Uterus (tissue), 4 donors: ENCODE results near the gene HDAC4. TPM values are rescaled to one million over a fixed set of nuclear protein-coding genes. Genes with fewer than 3 reads are reported as not detected.

Experiments
- DNase-seq, 2 donors: peaks; one replicate each; pipeline ENCODE4 v3.0.0-alpha.2; 2019 to 2020
- H3K27ac ChIP-seq, 2 donors: fragments of 200-600 bp; sonication (generic); 1 replicate in 1 of 2; 2 replicates in 1 of 2; pipeline ENCODE4 v1.5.1; 2016 to 2018
- H3K27me3 ChIP-seq, 2 donors: fragments of 200-600 bp; sonication (generic); one replicate each; pipeline ENCODE4 v1.5.1; 2018 to 2019; ENCODE audit warnings: control low read depth in 1 of 2
- H3K36me3 ChIP-seq, 2 donors: fragments of 200-600 bp; sonication (generic); one replicate each; pipeline ENCODE4 v1.5.1; 2019; ENCODE audit warnings: control low read depth in 1 of 2
- H3K4me1 ChIP-seq, 2 donors: fragments of 200-600 bp; sonication (generic); one replicate each; pipeline ENCODE4 v1.5.1; 2018 to 2019; ENCODE audit warnings: control low read depth in 1 of 2
- H3K4me3 ChIP-seq, 2 donors: fragments of 200-600 bp; sonication (generic); 1 replicate in 1 of 2; 2 replicates in 1 of 2; pipeline ENCODE4 v1.5.1; 2018 to 2019; ENCODE audit warnings: mild to moderate bottlenecking in 1 of 2
- H3K9me3 ChIP-seq, 2 donors: fragments of 200-600 bp; sonication (generic); one replicate each; pipeline ENCODE4 v1.5.1; 2019; ENCODE audit warnings: control low read depth in 1 of 2
- POLR2A ChIP-seq, 2 donors: fragments of 450-650 bp; IDR thresholded peaks; one replicate each; pipeline ENCODE4 v1.6.1; 2016; ENCODE audit warnings: antibody characterized with exemption in 2 of 2, mild to moderate bottlenecking in 1 of 2, moderate library complexity in 1 of 2
- intact Hi-C: fragments of 100-400 bp; cut with DNase I; formaldehyde crosslinking; loops from one replicate; pipeline ENCODE4 v1.15.1; 2023; ENCODE audit warnings: low total_unique reads
- total RNA-seq, 4 donors: library from RNA; depleted of rRNA in 3 of 4; stranded (reverse); fragments of >200 nt in 3 of 4; gene quantifications; one replicate each; pipeline versions ENCODE4 v1.1.0 to v1.2.4, GENCODE V29; 2014 to 2023
- TF ChIP-seq, protein P1 (sequence below), 4 experiments: fragments of 200-600 bp in 2 of 4; fragments of 450-650 bp in 2 of 4; sonication (generic) in 2 of 4; IDR thresholded peaks; one replicate each; pipeline ENCODE4 v1.5.1; 2016 to 2019; ENCODE audit warnings: antibody characterized with exemption in 4 of 4, mild to moderate bottlenecking in 2 of 4, moderate library complexity in 1 of 4
- donor health status: DM: yes; HTN: yes; CAD: no.

Gene HDAC4
- total RNA-seq, 4 donors from 2014 or later = 42.1 to 91.5 (median 73.4) TPM

DNA sequence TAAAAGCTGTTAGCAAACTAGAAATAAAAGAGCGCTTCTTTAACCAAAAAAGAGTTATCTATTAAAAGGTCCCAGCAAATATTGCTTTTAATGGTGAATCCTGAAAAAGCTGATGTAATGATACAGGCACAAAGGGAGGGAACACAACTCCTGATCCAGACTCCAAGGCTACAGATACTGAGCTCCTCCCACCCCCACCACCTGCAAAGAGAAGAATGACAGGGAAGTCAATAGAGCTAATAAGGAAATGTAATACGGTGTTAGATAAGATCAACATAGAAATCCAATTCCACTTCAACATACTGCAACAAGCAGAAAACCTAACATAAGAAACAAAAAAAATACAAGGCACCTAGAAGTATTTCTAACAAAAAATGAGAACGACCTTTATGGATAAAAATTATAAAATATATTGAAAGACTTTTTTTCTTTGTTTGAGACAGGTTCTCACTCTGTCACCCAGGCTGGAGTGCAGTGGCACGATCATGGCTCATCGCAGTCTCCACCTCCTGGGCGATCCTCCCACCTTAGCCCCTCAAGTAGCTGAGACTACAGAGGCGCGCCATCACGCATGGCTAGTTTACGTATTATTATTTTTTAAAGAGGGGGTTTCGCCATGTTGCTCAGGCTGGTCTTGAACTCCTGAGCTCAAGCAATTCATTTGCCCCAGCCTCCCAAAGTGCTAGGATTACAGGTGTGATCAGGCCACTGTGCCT lies 192.2 kb downstream of the HDAC4 start:
- Histone ChIP-seq H3K27ac (no peak overlapping the region), H3K4me3 (no peak overlapping the region), H3K4me1 (peaks cover 0 to 12% of the 10 kb centered on the region in 2 donors), H3K27me3 (no peaks in the 10 kb centered on the region), H3K36me3 (no peaks in the 10 kb centered on the region), H3K9me3 (no peaks in the 10 kb centered on the region)
- DNase-seq = no peak
- intact Hi-C loops = no loop called here
- TF ChIP-seq POLR2A (IDR thresholded peaks at IDR 0.05) = no peak
- TF ChIP-seq, protein P1, sequence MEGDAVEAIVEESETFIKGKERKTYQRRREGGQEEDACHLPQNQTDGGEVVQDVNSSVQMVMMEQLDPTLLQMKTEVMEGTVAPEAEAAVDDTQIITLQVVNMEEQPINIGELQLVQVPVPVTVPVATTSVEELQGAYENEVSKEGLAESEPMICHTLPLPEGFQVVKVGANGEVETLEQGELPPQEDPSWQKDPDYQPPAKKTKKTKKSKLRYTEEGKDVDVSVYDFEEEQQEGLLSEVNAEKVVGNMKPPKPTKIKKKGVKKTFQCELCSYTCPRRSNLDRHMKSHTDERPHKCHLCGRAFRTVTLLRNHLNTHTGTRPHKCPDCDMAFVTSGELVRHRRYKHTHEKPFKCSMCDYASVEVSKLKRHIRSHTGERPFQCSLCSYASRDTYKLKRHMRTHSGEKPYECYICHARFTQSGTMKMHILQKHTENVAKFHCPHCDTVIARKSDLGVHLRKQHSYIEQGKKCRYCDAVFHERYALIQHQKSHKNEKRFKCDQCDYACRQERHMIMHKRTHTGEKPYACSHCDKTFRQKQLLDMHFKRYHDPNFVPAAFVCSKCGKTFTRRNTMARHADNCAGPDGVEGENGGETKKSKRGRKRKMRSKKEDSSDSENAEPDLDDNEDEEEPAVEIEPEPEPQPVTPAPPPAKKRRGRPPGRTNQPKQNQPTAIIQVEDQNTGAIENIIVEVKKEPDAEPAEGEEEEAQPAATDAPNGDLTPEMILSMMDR (IDR thresholded peaks at IDR 0.05) = no peak

DNA sequence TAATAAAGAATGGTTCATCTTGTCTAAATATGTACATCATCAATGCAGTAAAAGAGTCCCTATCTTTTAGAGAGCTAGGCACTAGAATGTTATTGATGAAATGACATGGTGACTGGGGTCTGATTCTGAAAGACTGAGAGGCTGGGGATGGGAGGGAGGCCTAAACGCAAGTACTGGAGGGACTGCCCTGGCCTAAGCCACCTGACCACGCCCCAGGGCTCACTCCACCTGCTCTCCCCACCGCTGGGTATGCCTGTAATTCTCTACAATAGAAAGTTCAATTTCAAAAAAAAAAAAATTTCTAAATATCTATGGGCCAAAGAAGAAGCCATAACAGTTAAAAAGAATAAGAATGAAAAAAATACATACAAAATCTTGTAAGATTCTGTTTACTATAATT lies 194.0 kb downstream of the HDAC4 start:
- H3K4me1 ChIP-seq = peaks cover 0 to 3% of the 10 kb centered on the region in 2 donors
- intact Hi-C loops = no loop called here
- H3K27me3 ChIP-seq = no peaks in the 10 kb centered on the region
- H3K9me3 ChIP-seq = no peaks in the 10 kb centered on the region
- no peak overlapping the region for H3K27ac ChIP-seq
- no peaks in the 10 kb centered on the region for H3K36me3 ChIP-seq
- TF ChIP-seq, protein P1 (IDR thresholded peaks at IDR 0.05) = no peak
- no peak for TF ChIP-seq POLR2A (IDR thresholded peaks at IDR 0.05)
- H3K4me3 ChIP-seq = no peak overlapping the region
- DNase-seq = no peak

DNA sequence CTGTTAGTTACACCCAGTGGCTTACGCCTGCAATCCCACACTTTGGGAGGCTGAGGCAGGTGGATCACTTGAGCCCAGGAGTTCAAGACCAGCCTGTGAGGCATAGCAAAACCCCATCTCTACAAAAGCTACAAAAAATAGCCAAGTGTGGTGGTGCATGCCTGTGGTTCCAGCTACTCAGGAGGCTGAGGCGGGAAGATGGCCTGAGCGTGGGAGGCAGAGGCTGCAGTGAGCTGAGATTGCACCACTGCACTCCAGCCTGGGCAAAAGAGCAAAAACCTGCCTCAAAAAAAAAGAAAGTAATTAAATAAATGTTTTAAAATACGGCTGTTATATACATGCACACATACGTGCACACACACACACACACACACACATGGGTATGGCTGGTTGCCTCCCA lies 194.8 kb downstream of the HDAC4 start:
- Histone ChIP-seq H3K4me3 (no peak overlapping the region), H3K27ac (no peak overlapping the region), H3K4me1 (no peaks in the 10 kb centered on the region), H3K9me3 (no peaks in the 10 kb centered on the region), H3K36me3 (no peaks in the 10 kb centered on the region), H3K27me3 (no peaks in the 10 kb centered on the region)
- TF ChIP-seq, protein P1 (IDR thresholded peaks at IDR 0.05) = no peak
- no peak for TF ChIP-seq POLR2A (IDR thresholded peaks at IDR 0.05)
- DNase-seq = no peak
- intact Hi-C loops = no loop called here

DNA sequence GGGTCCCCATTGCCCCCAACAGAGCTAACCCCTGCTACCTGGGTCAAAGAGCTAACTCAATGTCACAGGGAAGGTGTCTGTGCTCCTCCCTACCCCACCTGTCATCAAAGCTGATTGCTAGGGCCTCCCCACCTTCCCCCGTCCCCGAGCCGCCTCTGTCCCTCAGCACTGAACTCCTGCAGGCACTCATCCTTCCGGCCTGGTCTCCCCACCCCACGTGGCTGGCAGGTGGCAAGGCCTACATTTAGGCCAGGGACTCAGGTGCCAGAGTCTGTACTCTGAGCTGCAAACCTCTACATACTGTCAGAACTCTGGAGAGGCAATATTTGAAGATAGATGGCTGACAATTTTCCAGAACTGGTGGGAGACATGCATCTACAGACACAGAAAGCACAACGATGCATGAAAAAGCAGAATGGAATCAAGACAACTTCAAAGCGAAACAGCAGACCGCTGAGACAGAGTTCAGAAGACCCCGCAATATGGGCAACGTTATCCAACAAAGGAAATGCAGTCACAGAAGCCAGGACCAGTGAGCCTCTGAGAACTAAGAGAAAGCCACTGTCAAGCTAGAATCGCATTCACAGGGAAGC lies 195.8 kb downstream of the HDAC4 start:
- H3K4me1 ChIP-seq = no peaks in the 10 kb centered on the region
- H3K36me3 ChIP-seq = no peaks in the 10 kb centered on the region
- intact Hi-C loops = no loop called here
- TF ChIP-seq, protein P1 (IDR thresholded peaks at IDR 0.05) = no peak
- no peak for TF ChIP-seq POLR2A (IDR thresholded peaks at IDR 0.05)
- H3K27me3 ChIP-seq = no peaks in the 10 kb centered on the region
- no peak for DNase-seq
- H3K9me3 ChIP-seq = no peaks in the 10 kb centered on the region
- H3K4me3 ChIP-seq = no peak overlapping the region
- no peak overlapping the region for H3K27ac ChIP-seq

DNA sequence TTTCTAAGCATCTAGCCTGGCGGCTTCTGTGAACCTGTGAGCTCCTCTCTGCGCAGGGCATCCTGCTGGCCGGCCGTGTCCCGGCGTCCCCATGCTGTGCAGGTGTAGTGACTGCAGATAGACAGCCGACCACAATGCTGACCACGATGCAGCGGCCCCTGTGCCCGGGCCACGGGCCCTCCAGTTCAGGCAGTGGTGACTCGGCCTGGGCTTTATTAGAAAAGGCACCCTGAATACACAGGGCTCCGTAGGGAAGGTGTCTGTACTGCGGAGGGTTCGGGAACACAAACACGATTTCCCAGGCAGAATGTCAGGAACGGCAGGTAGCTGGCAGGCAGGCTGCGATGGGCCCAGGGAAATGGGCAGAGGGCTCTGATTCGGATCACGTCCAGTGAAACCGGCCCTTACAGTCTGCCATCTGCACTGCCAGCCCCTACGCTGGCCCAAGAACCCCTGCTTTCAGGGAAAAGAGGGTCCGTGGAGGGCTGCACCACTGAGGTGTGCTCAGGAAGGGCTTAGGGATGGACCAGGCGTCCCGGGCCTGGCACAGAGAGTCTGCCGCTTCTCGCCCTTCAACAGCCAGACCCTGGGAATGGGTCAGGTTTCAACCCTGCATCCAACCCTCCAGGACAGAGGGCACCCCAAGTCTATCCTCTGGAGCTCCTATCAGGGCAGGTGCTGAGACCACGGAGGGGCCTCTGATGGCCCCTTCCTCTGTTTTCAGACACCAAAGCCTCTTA lies 196.5 kb downstream of the HDAC4 start:
- Histone ChIP-seq H3K4me1 (no peaks in the 10 kb centered on the region), H3K36me3 (no peaks in the 10 kb centered on the region), H3K9me3 (no peaks in the 10 kb centered on the region), H3K4me3 (no peak overlapping the region), H3K27me3 (no peaks in the 10 kb centered on the region), H3K27ac (no peak overlapping the region)
- intact Hi-C loops = no loop called here
- TF ChIP-seq, protein P1 (IDR thresholded peaks at IDR 0.05) = no peak
- TF ChIP-seq POLR2A (IDR thresholded peaks at IDR 0.05) = no peak
- no peak for DNase-seq
